GM12878 (cell line): ENCODE data around the gene CASP4. TPM values are rescaled to one million over a fixed set of nuclear protein-coding genes. Genes with fewer than 3 reads are reported as not detected.

Experiments used
- ATAC-seq: fragments of 200-7000 bp; cut with Tn5 transposase; 3 replicates; pipeline ENCODE4 v1.9.1; 2020; ENCODE audit warnings: mild to moderate bottlenecking, moderate library complexity
- BruUV-seq: library from RNA; stranded (reverse); fragments of 400-500 nt; replicated peaks from 2 replicates; lab custom pipeline; 2021; lab: Mats Ljungman, UMichigan
- CTCF ChIA-PET: fragments of 300-600 bp; sonication (Branson Sonifier 250); formaldehyde crosslinking; extraction: SDS; loops from one replicate; lab custom pipeline; 2021; ENCODE audit warnings: inconsistent platforms; lab: Yijun Ruan, JAX
- POLR2A ChIA-PET: fragments of 350-600 bp; formaldehyde crosslinking; extraction: SDS; loops from one replicate; lab custom pipeline; 2021; ENCODE audit warnings: inconsistent platforms; lab: Charles Lee
- RAD21 ChIA-PET: fragments of 300-600 bp; sonication (Branson Sonifier 250); formaldehyde crosslinking; loops from one replicate; lab custom pipeline; 2023; ENCODE audit warnings: antibody characterized with exemption; ENCODE audit not compliant: unreplicated experiment; lab: Charles Lee
- SMC1A ChIA-PET: fragments of 300-600 bp; sonication (Branson Sonifier 250); formaldehyde crosslinking; loops from one replicate; lab custom pipeline; 2023; ENCODE audit not compliant: unreplicated experiment, uncharacterized antibody; lab: Charles Lee
- DNase-seq: peaks from one replicate; pipeline ENCODE4 v3.0.0-alpha.2; 2011; ENCODE audit warnings: low read depth, low spot score
- FAIRE-seq: peaks from 3 replicates; lab custom pipeline; 2011; peaks lifted over from hg19 to GRCh38; lab: Jason Lieb, UNC
- H2AFZ ChIP-seq: 2 replicates; pipeline ENCODE4 v1.6.0; 2011; ENCODE audit warnings: low read depth, low read length, control low read depth; ENCODE audit not compliant: control insufficient read depth
- H3K27ac ChIP-seq: 2 replicates; pipeline ENCODE4 v1.5.1; 2011; ENCODE audit warnings: control low read depth; ENCODE audit not compliant: control insufficient read depth, insufficient read depth
- H3K27me3 ChIP-seq, 2 experiments: replicated peaks in 1 of 2; 2 replicates each; pipeline versions ENCODE4 v1.6.0 to v1.6.1; 2011; ENCODE audit warnings: low read length in 1 of 2; ENCODE audit not compliant: control insufficient read depth in 2 of 2, insufficient read depth in 2 of 2
- H3K36me3 ChIP-seq, 2 experiments: 2 replicates each; pipeline ENCODE4 v1.5.1; 2011; ENCODE audit warnings: low read length in 1 of 2; ENCODE audit not compliant: control insufficient read depth in 2 of 2, insufficient read depth in 2 of 2
- H3K4me1 ChIP-seq: 2 replicates; pipeline ENCODE4 v1.6.1; 2011; ENCODE audit warnings: mild to moderate bottlenecking, low read length, moderate library complexity, mixed read lengths; ENCODE audit not compliant: control insufficient read depth, insufficient read depth
- H3K4me2 ChIP-seq: 2 replicates; pipeline ENCODE4 v1.6.0; 2011; ENCODE audit warnings: control low read depth; ENCODE audit not compliant: control insufficient read depth, insufficient read depth
- H3K4me3 ChIP-seq: fragments of 200-600 bp; sonication (generic); 2 replicates; pipeline ENCODE4 v1.5.1; 2016
- H3K79me2 ChIP-seq: 2 replicates; pipeline ENCODE4 v1.6.0; 2011; ENCODE audit warnings: low read length; ENCODE audit not compliant: control insufficient read depth, insufficient read depth
- H3K9ac ChIP-seq: 2 replicates; pipeline ENCODE4 v1.8.0; 2011; ENCODE audit warnings: low read length, control low read depth, mixed read lengths; ENCODE audit not compliant: control insufficient read depth, insufficient read depth
- H3K9me3 ChIP-seq: replicated peaks from 3 replicates; pipeline ENCODE4 v1.5.1; 2011; ENCODE audit warnings: mild to moderate bottlenecking, low read length; ENCODE audit not compliant: control insufficient read depth, insufficient read depth
- H4K20me1 ChIP-seq: 2 replicates; pipeline ENCODE4 v1.6.0; 2011; ENCODE audit not compliant: control insufficient read depth, insufficient read depth
- BHLHE40 ChIP-seq, 2 experiments: fragments of 450-650 bp in 1 of 2; IDR thresholded peaks; 2 replicates each; pipeline ENCODE4 v1.6.1; 2011 to 2017; ENCODE audit warnings: low read depth in 2 of 2, borderline replicate concordance in 1 of 2, improper control_type of control experiment in 1 of 2, low read length in 1 of 2, mild to moderate bottlenecking in 1 of 2
- CUX1 ChIP-seq: IDR thresholded peaks from 2 replicates; pipeline ENCODE4 v1.6.1; 2012; ENCODE audit warnings: improper control_type of control experiment, low read depth, low read length; ENCODE audit not compliant: insufficient replicate concordance
- E2F8 ChIP-seq: fragments of 450-650 bp; IDR thresholded peaks from 2 replicates; pipeline ENCODE4 v1.6.1; 2018; ENCODE audit warnings: mild to moderate bottlenecking, low read depth, moderate library complexity; ENCODE audit not compliant: partially characterized antibody
- IRF3 ChIP-seq: fragments of 450-650 bp; IDR thresholded peaks from 2 replicates; pipeline ENCODE4 v1.6.1; 2014; ENCODE audit warnings: mild to moderate bottlenecking
- PBX3 ChIP-seq: IDR thresholded peaks from 2 replicates; pipeline ENCODE4 v1.6.1; 2011; ENCODE audit warnings: mild to moderate bottlenecking, low read depth, low read length, moderate library complexity; ENCODE audit not compliant: insufficient replicate concordance
- POU2F2 ChIP-seq: IDR thresholded peaks from 3 replicates; pipeline ENCODE4 v1.6.1; 2011; ENCODE audit warnings: low read depth, mild to moderate bottlenecking, low read length, borderline replicate concordance
- YY1 ChIP-seq: IDR thresholded peaks from 2 replicates; pipeline ENCODE4 v1.6.1; 2011; ENCODE audit warnings: low read depth, mild to moderate bottlenecking, low read length
- WGBS: methylation state at CpG from one replicate; pipeline ENCODE4 v1.1.6; 2016; ENCODE audit warnings: low lambda C conversion rate; ENCODE audit not compliant: insufficient replicate concordance, insufficient coverage; ENCODE audit errors: missing lambda C conversion rate; 5-methylcytosine and 5-hydroxymethylcytosine counted together
- in situ Hi-C: fragments of 300-500 bp; cut with MboI; formaldehyde crosslinking; loops from 9 replicates; pipeline ENCODE4 v1.14.3; 2018; ENCODE audit warnings: mixed read lengths
- intact Hi-C: fragments of 100-400 bp; cut with micrococcal nuclease; formaldehyde crosslinking; loops from one replicate; pipeline ENCODE4 v1.14.2; 2022; ENCODE audit not compliant: unreplicated experiment
- polyA plus RNA-seq, 11 experiments: library from polyadenylated mRNA; depleted of rRNA in 4 of 11; unstranded in 6 of 11; stranded (reverse) in 5 of 11; fragments of >200 nt; fragmentation: Nextera tagmentation in 4 of 11; fragmentation: Illumina TruSeq in 1 of 11; extraction: Ambion mirVana in 4 of 11; extraction: Trizol in 1 of 11; gene quantifications; 1 replicate in 1 of 11; 2 replicates in 10 of 11; pipeline versions ENCODE4 v1.2.1 to v1.2.3, GENCODE V29; 2011 to 2016; ENCODE audit warnings: inconsistent platforms in 2 of 11, missing spikeins in 2 of 11, low read depth in 1 of 11
- total RNA-seq, 4 experiments: library from RNA; depleted of rRNA in 3 of 4; stranded (reverse); fragments of >200 nt in 3 of 4; fragmentation: Illumina TruSeq in 1 of 4; extraction: Trizol in 1 of 4; gene quantifications; 2 replicates each; pipeline versions ENCODE4 v1.2.1 to v1.2.3, GENCODE V29; 2013 to 2021

Gene CASP4
- total and polyA plus RNA-seq, 10 of the 15 experiments (the other 5 are each of a cell fraction or from before 2014, with no cell fraction given): 25.3 to 113 (median 50.0) TPM

GRCh38 chr11:104965735-104966134 lies 2.6 kb downstream of the CASP4 start (continued):
- TF ChIP-seq CUX1: no peak
- no peak for TF ChIP-seq YY1
- TF ChIP-seq, all 136 proteins: peak for 0

- H3K79me2 ChIP-seq: peaks cover 4% of the 10 kb centered on the region
- FAIRE-seq (no peak), DNase-seq (no peak), ATAC-seq (no peak)
- H3K9ac ChIP-seq: no peak overlapping the region
- H3K4me3 ChIP-seq: no peak overlapping the region
- no peaks in the 10 kb centered on the region for H3K27me3 ChIP-seq
- H2AFZ ChIP-seq: no peak overlapping the region
- 94% methylated on average over 1 of the region's 1 CpG for WGBS
- intact Hi-C loops: no loop called here
- H3K4me1 ChIP-seq: peaks cover 4% of the 10 kb centered on the region
- ChIA-PET POLR2A (interaction anchor here (0.7 kb wide), 1 partner anchor 9 kb away, joined by 3 read pairs; no protein-coding TSS in a partner anchor), SMC1A (interaction anchor here (1.8 kb wide), 1 partner anchor 18 kb away, joined by 5 read pairs; no protein-coding TSS in a partner anchor), RAD21 (no interaction called here), CTCF (interaction anchor here (1.3 kb wide), 1 partner anchor 39 kb away, joined by 4 read pairs; no protein-coding TSS in a partner anchor)
- no peak overlapping the region for H3K4me2 ChIP-seq
- in situ Hi-C loops: no loop called here
- TF ChIP-seq E2F8: no peak
- TF ChIP-seq IRF3: no peak
- no peak for TF ChIP-seq BHLHE40 (IDR thresholded peaks at IDR 0.05; ENCODE audit: borderline replicate concordance in 1 of 2, low read depth in 2 of 2, low read length in 1 of 2)
- no peak for TF ChIP-seq POU2F2
- TF ChIP-seq PBX3: no peak
- no peak overlapping the region for H3K27ac ChIP-seq
- no peaks in the 10 kb centered on the region for H3K9me3 ChIP-seq
- H4K20me1 ChIP-seq: no peaks in the 10 kb centered on the region
- no TSS peak for BruUV-seq
- no peaks in the 10 kb centered on the region for H3K36me3 ChIP-seq
Observed at GRCh38 chr11:104964247-104964646, 4.1 kb downstream of the CASP4 start.
